HepG2 (cell line): Measurements from ENCODE around the gene DNAJC21. TPM values are rescaled to one million over a fixed set of nuclear protein-coding genes. Genes with fewer than 3 reads are reported as not detected.
A peak's percentile ranks its signal among the peaks of the same experiment; 100 is the strongest.

Source experiments
- CEBPB ChIP-seq: IDR thresholded peaks from 2 replicates; pipeline ENCODE4 v1.6.1; 2011; ENCODE audit warnings: low read depth, low read length, improper control_type of control experiment, borderline replicate concordance
- CEBPG ChIP-seq: IDR thresholded peaks from 2 replicates; pipeline ENCODE4 v1.6.1; 2016
- NFKB2 ChIP-seq: sonication (generic); formaldehyde crosslinking; IDR thresholded peaks from 2 replicates; pipeline ENCODE4 v1.4.0; 2020; ENCODE audit warnings: missing genetic modification reagents, borderline replicate concordance
- NKX3-1 ChIP-seq: sonication (generic); formaldehyde crosslinking; IDR thresholded peaks from 2 replicates; pipeline ENCODE4 v1.5.0; 2020; ENCODE audit warnings: missing genetic modification reagents
- PAX8 ChIP-seq: sonication (generic); formaldehyde crosslinking; IDR thresholded peaks from 2 replicates; pipeline ENCODE4 v1.8.0; 2022; ENCODE audit warnings: mild to moderate bottlenecking, missing genetic modification reagents, borderline replicate concordance
- TARDBP ChIP-seq: sonication (generic); formaldehyde crosslinking; IDR thresholded peaks from 2 replicates; pipeline ENCODE4 v1.8.0; 2022; ENCODE audit warnings: mild to moderate bottlenecking, missing genetic modification reagents
- ZNF263 ChIP-seq: sonication (generic); formaldehyde crosslinking; IDR thresholded peaks from 2 replicates; pipeline ENCODE4 v1.4.0; 2020; ENCODE audit warnings: missing genetic modification reagents
- ZNF331 ChIP-seq: sonication (generic); formaldehyde crosslinking; IDR thresholded peaks from 2 replicates; pipeline ENCODE4 v1.4.0; 2020; ENCODE audit warnings: missing genetic modification reagents
- ZNF350 ChIP-seq: sonication (generic); formaldehyde crosslinking; IDR thresholded peaks from 2 replicates; pipeline ENCODE4 v1.4.0; 2020; ENCODE audit warnings: mild to moderate bottlenecking, low read depth, missing genetic modification reagents, borderline replicate concordance
- ZNF446 ChIP-seq: sonication (generic); formaldehyde crosslinking; IDR thresholded peaks from 2 replicates; pipeline ENCODE4 v1.5.0; 2020; ENCODE audit warnings: mild to moderate bottlenecking, missing genetic modification reagents
- ZNF891 ChIP-seq: sonication (generic); formaldehyde crosslinking; IDR thresholded peaks from 2 replicates; pipeline ENCODE4 v1.5.0; 2020; ENCODE audit warnings: mild to moderate bottlenecking, missing genetic modification reagents
- polyA plus RNA-seq, 8 experiments: library from polyadenylated mRNA; depleted of rRNA in 3 of 8; stranded (reverse) in 7 of 8; unstranded in 1 of 8; fragments of >200 nt; fragmentation: Illumina TruSeq in 4 of 8; extraction: Trizol in 4 of 8; gene quantifications; 2 replicates each; pipeline versions ENCODE4 v1.2.1 to v1.2.3, GENCODE V29; 2011 to 2016; ENCODE audit warnings: low read depth in 4 of 8, missing spikeins in 1 of 8, mixed read lengths in 1 of 8; ENCODE audit not compliant: insufficient read depth in 1 of 8
- total RNA-seq, 5 experiments: library from RNA; depleted of rRNA; stranded (reverse); fragments of >200 nt; fragmentation: Illumina TruSeq; extraction: Trizol; gene quantifications; 2 replicates each; pipeline ENCODE4 v1.2.3, GENCODE V29; 2016; ENCODE audit warnings: low read depth in 1 of 5
- TF ChIP-seq, protein P1 (sequence below): sonication (generic); formaldehyde crosslinking; IDR thresholded peaks from 2 replicates; pipeline ENCODE4 v1.8.0; 2022; ENCODE audit warnings: mild to moderate bottlenecking, missing genetic modification reagents, moderate library complexity
- TF ChIP-seq, protein P2 (sequence below): IDR thresholded peaks from 2 replicates; pipeline ENCODE4 v1.6.1; 2016; ENCODE audit warnings: missing compliant biosample characterization, missing genetic modification reagents, borderline replicate concordance
- TF ChIP-seq, protein P3 (sequence below): sonication (generic); formaldehyde crosslinking; IDR thresholded peaks from 2 replicates; pipeline ENCODE4 v1.4.0; 2020; ENCODE audit warnings: mild to moderate bottlenecking, missing genetic modification reagents
- TF ChIP-seq, protein P4 (sequence below): sonication (generic); formaldehyde crosslinking; conservative IDR thresholded peaks from 2 replicates; pipeline ENCODE4 v1.4.0; 2020; ENCODE audit warnings: missing genetic modification reagents
- TF ChIP-seq, protein P5 (sequence below): sonication (generic); formaldehyde crosslinking; IDR thresholded peaks from 2 replicates; pipeline ENCODE4 v1.4.0; 2020; ENCODE audit warnings: missing genetic modification reagents

DNAJC21 gene
- total and polyA plus RNA-seq, 2 of the 13 experiments (the other 11 are each of a cell fraction or from before 2014, with no cell fraction given): 10.9 to 41.6 TPM

DNA sequence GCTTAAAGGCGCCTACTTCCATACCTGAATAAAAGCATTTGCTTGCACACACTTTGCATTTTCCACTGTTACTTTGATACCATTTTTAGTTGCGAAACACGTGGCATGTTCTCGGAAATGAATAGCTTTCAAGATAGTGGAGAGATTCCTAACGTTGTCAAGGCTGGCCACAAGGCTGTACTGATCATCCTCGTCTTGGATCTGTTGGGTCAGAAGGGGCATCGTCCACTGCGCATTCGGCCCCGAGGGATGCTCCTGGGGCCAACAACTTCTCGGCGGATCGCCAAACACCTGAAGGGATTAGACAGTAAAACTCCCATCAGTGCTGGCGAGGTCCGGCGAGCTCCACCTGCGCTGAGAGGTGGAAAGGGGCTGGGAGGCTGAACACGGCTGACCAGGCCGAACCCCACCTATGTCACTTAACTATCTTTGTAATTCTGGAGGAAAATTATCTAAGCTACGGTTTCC lies 14.7 kb upstream of the DNAJC21 start (continued):
- TF ChIP-seq TARDBP (CRISPR knock-in tag) (no peak), ZNF350 (CRISPR knock-in tag) (no peak), ZNF331 (no peak), NKX3-1 (no peak), ZNF263 (CRISPR knock-in tag) (no peak), CEBPG (CRISPR knock-in tag) (no peak), PAX8 (no peak), ZNF446 (CRISPR knock-in tag) (no peak), NFKB2 (no peak), ZNF891 (0 out of 2 replicates have a peak, but pooled peaks have one; percentile 14), CEBPB (peak; percentile 44; the same call in 1 of the 2 replicates)
- TF ChIP-seq, protein P1, sequence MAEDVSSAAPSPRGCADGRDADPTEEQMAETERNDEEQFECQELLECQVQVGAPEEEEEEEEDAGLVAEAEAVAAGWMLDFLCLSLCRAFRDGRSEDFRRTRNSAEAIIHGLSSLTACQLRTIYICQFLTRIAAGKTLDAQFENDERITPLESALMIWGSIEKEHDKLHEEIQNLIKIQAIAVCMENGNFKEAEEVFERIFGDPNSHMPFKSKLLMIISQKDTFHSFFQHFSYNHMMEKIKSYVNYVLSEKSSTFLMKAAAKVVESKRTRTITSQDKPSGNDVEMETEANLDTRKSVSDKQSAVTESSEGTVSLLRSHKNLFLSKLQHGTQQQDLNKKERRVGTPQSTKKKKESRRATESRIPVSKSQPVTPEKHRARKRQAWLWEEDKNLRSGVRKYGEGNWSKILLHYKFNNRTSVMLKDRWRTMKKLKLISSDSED (CRISPR knock-in tag): no peak
- TF ChIP-seq, protein P2, sequence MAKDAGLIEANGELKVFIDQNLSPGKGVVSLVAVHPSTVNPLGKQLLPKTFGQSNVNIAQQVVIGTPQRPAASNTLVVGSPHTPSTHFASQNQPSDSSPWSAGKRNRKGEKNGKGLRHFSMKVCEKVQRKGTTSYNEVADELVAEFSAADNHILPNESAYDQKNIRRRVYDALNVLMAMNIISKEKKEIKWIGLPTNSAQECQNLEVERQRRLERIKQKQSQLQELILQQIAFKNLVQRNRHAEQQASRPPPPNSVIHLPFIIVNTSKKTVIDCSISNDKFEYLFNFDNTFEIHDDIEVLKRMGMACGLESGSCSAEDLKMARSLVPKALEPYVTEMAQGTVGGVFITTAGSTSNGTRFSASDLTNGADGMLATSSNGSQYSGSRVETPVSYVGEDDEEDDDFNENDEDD: no peak
- TF ChIP-seq, protein P3, sequence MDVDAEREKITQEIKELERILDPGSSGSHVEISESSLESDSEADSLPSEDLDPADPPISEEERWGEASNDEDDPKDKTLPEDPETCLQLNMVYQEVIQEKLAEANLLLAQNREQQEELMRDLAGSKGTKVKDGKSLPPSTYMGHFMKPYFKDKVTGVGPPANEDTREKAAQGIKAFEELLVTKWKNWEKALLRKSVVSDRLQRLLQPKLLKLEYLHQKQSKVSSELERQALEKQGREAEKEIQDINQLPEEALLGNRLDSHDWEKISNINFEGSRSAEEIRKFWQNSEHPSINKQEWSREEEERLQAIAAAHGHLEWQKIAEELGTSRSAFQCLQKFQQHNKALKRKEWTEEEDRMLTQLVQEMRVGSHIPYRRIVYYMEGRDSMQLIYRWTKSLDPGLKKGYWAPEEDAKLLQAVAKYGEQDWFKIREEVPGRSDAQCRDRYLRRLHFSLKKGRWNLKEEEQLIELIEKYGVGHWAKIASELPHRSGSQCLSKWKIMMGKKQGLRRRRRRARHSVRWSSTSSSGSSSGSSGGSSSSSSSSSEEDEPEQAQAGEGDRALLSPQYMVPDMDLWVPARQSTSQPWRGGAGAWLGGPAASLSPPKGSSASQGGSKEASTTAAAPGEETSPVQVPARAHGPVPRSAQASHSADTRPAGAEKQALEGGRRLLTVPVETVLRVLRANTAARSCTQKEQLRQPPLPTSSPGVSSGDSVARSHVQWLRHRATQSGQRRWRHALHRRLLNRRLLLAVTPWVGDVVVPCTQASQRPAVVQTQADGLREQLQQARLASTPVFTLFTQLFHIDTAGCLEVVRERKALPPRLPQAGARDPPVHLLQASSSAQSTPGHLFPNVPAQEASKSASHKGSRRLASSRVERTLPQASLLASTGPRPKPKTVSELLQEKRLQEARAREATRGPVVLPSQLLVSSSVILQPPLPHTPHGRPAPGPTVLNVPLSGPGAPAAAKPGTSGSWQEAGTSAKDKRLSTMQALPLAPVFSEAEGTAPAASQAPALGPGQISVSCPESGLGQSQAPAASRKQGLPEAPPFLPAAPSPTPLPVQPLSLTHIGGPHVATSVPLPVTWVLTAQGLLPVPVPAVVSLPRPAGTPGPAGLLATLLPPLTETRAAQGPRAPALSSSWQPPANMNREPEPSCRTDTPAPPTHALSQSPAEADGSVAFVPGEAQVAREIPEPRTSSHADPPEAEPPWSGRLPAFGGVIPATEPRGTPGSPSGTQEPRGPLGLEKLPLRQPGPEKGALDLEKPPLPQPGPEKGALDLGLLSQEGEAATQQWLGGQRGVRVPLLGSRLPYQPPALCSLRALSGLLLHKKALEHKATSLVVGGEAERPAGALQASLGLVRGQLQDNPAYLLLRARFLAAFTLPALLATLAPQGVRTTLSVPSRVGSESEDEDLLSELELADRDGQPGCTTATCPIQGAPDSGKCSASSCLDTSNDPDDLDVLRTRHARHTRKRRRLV (CRISPR knock-in tag): peak; percentile 2; the same call in 1 of the 2 replicates
- TF ChIP-seq, protein P4, sequence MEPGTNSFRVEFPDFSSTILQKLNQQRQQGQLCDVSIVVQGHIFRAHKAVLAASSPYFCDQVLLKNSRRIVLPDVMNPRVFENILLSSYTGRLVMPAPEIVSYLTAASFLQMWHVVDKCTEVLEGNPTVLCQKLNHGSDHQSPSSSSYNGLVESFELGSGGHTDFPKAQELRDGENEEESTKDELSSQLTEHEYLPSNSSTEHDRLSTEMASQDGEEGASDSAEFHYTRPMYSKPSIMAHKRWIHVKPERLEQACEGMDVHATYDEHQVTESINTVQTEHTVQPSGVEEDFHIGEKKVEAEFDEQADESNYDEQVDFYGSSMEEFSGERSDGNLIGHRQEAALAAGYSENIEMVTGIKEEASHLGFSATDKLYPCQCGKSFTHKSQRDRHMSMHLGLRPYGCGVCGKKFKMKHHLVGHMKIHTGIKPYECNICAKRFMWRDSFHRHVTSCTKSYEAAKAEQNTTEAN (CRISPR knock-in tag): no peak
- TF ChIP-seq, protein P5, sequence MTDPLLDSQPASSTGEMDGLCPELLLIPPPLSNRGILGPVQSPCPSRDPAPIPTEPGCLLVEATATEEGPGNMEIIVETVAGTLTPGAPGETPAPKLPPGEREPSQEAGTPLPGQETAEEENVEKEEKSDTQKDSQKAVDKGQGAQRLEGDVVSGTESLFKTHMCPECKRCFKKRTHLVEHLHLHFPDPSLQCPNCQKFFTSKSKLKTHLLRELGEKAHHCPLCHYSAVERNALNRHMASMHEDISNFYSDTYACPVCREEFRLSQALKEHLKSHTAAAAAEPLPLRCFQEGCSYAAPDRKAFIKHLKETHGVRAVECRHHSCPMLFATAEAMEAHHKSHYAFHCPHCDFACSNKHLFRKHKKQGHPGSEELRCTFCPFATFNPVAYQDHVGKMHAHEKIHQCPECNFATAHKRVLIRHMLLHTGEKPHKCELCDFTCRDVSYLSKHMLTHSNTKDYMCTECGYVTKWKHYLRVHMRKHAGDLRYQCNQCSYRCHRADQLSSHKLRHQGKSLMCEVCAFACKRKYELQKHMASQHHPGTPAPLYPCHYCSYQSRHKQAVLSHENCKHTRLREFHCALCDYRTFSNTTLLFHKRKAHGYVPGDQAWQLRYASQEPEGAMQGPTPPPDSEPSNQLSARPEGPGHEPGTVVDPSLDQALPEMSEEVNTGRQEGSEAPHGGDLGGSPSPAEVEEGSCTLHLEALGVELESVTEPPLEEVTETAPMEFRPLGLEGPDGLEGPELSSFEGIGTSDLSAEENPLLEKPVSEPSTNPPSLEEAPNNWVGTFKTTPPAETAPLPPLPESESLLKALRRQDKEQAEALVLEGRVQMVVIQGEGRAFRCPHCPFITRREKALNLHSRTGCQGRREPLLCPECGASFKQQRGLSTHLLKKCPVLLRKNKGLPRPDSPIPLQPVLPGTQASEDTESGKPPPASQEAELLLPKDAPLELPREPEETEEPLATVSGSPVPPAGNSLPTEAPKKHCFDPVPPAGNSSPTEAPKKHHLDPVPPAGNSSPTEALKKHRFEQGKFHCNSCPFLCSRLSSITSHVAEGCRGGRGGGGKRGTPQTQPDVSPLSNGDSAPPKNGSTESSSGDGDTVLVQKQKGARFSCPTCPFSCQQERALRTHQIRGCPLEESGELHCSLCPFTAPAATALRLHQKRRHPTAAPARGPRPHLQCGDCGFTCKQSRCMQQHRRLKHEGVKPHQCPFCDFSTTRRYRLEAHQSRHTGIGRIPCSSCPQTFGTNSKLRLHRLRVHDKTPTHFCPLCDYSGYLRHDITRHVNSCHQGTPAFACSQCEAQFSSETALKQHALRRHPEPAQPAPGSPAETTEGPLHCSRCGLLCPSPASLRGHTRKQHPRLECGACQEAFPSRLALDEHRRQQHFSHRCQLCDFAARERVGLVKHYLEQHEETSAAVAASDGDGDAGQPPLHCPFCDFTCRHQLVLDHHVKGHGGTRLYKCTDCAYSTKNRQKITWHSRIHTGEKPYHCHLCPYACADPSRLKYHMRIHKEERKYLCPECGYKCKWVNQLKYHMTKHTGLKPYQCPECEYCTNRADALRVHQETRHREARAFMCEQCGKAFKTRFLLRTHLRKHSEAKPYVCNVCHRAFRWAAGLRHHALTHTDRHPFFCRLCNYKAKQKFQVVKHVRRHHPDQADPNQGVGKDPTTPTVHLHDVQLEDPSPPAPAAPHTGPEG (CRISPR knock-in tag): 0 out of 2 replicates have a peak, but pooled peaks have one; percentile 5
